GM18873 (cell line): Measurements from ENCODE around the gene KLRK1.
"Not testable (repeated sequence)": the region's sequence is repeated elsewhere in the genome, so short reads cannot be mapped to it uniquely, and the experiment has no call there.

Experiments
- ATAC-seq: cut with Tn5 transposase; IDR thresholded peaks from one replicate; pipeline ENCODE4 v1.9.1; 2021; ENCODE audit warnings: mild to moderate bottlenecking, moderate library complexity, moderate number of reproducible peaks; ENCODE audit not compliant: unreplicated experiment, low FRiP score

KLRK1 gene

GRCh38 chr12:10390991-10391390 lies 1.1 kb upstream of the KLRK1 start:
- not testable (repeated sequence) for ATAC-seq

GRCh38 chr12:10388624-10389413 lies 1.0 kb downstream of the KLRK1 start:
- ATAC-seq: no peak

GRCh38 chr12:10387498-10387897 lies 2.3 kb downstream of the KLRK1 start:
- not testable (repeated sequence) for ATAC-seq

- no peak for ATAC-seq
Measured at GRCh38 chr12:10386857-10387256, 3.0 kb downstream of the KLRK1 start.

GRCh38 chr12:10385166-10385613 lies 4.7 kb downstream of the KLRK1 start:
- ATAC-seq: no peak

GRCh38 chr12:10384191-10384590 lies 5.7 kb downstream of the KLRK1 start:
- ATAC-seq: no peak

- ATAC-seq: no peak
Measured at GRCh38 chr12:10381928-10382628, 7.8 kb downstream of the KLRK1 start.

- ATAC-seq: not testable (repeated sequence)
Measured at GRCh38 chr12:10378737-10379136, 11.1 kb downstream of the KLRK1 start.

GRCh38 chr12:10374624-10375018 lies 15.2 kb downstream of the KLRK1 start:
- ATAC-seq: no peak

GRCh38 chr12:10372559-10372958 lies 17.3 kb downstream of the KLRK1 start:
- no peak for ATAC-seq

GRCh38 chr12:10371893-10372535 lies 17.8 kb downstream of the KLRK1 start:
- ATAC-seq: not testable (repeated sequence)

GRCh38 chr12:10369557-10370415 lies 20.1 kb downstream of the KLRK1 start:
- no peak for ATAC-seq

- ATAC-seq: no peak
Measured at GRCh38 chr12:10368206-10369171, 21.4 kb downstream of the KLRK1 start.

- ATAC-seq: not testable (repeated sequence)
Measured at GRCh38 chr12:10367714-10368113, 22.1 kb downstream of the KLRK1 start.

- no peak for ATAC-seq
Measured at GRCh38 chr12:10366875-10367274, 23.0 kb downstream of the KLRK1 start.

GRCh38 chr12:10365696-10366405 lies 24.0 kb downstream of the KLRK1 start:
- no peak for ATAC-seq

- ATAC-seq: peak; percentile 46
Measured at GRCh38 chr12:10364815-10365622, 24.8 kb downstream of the KLRK1 start.
